ENCODE results near the gene PANK4.
"Not testable (repeated sequence)": the region's sequence is repeated elsewhere in the genome, so short reads cannot be mapped to it uniquely, and the experiment has no call there.

GRCh38 chr1:2568187-2568816, 41.9 kb upstream of the PANK4 start:
- TF ChIP-seq CTCF (IDR thresholded peaks at IDR 0.05); POLR2A (IDR thresholded peaks at IDR 0.05; ENCODE audit: low read length); HDAC2 (IDR thresholded peaks at IDR 0.05); RFX5 (IDR thresholded peaks at IDR 0.05); PHF8 (IDR thresholded peaks at IDR 0.05; ENCODE audit: borderline replicate concordance, low read depth); JUNB (IDR thresholded peaks at IDR 0.05); CHD4 (IDR thresholded peaks at IDR 0.05; ENCODE audit: borderline replicate concordance); RARB (CRISPR knock-in tag; IDR thresholded peaks at IDR 0.05): not testable (repeated sequence)

Measured in A549 (cell line).